Activated T-cell treated with anti-CD3 and anti-CD28 coated beads for 48 hours (primary cell): ENCODE measurements around the gene FAM107B.
"Not testable (repeated sequence)": the region's sequence is repeated elsewhere in the genome, so short reads cannot be mapped to it uniquely, and the experiment has no call there.

Experiments
- DNase-seq: peaks from one replicate; pipeline ENCODE4 v3.0.0-alpha.2; 2020; ENCODE audit warnings: low read depth

Gene FAM107B

GRCh38 chr10:14736043-14736442 is 38.7 kb downstream of the FAM107B start:
- no peak for DNase-seq

- no peak for DNase-seq
Observed at GRCh38 chr10:14731875-14732512, 42.7 kb downstream of the FAM107B start.

- no peak for DNase-seq
Observed at GRCh38 chr10:14728346-14728745, 46.4 kb downstream of the FAM107B start.

DNA sequence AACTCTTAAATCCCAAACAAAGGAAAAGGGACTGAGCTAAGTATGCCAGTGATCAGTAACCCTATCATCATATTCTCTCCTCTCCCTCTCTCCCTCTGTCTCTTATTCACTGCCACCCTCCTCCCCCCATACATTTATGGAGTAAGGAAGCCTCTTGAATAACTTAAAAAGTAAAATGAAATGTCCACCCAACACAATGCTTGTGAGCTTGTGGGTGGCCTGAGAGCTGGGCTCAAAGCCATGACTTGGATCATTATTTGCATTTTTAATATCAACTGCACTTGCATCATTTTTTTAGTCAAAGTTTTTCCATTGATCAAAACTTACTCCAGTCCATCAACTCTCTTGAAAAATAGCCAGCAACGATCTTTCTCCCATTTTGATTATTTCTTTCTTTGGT is 46.8 kb downstream of the FAM107B start:
- no peak for DNase-seq

DNA sequence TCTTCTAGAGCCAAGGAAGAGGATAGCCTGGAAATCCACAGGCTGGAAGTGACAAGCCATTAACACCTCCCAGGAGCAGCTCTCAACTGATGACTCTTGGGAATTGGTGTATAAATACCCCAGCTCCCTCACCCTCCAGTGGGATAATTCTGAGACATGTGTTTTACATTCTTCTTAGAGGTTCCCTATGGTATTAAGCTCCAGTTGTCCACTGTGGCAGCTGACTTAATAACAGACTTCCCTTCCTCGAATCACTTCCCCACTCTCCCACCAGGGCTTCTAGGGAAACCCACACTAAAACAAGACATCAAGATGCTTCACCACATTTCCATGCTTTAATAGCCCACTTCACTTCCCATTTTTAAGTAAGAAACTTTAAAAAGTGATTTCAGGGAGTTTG is 47.2 kb downstream of the FAM107B start:
- no peak for DNase-seq

DNA sequence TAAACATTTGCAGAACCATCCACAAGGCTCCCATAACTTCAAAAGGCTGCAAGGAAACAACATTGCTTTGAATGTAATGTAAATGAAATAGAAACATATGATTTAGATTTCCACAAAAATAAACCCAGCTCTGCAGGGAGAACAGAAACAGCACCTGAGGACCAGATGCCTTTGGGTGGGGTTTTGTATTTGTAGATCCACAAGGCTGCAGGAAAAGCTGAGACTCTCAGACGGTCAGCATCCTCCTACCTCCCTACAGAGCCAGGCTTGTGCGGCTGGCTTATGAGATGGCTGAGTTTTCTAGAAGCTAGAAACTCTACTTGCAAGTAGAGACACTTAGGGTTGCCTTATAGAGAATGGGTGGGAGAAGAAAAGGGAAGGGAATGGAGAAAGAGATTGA is 49.8 kb downstream of the FAM107B start:
- no peak for DNase-seq

DNA sequence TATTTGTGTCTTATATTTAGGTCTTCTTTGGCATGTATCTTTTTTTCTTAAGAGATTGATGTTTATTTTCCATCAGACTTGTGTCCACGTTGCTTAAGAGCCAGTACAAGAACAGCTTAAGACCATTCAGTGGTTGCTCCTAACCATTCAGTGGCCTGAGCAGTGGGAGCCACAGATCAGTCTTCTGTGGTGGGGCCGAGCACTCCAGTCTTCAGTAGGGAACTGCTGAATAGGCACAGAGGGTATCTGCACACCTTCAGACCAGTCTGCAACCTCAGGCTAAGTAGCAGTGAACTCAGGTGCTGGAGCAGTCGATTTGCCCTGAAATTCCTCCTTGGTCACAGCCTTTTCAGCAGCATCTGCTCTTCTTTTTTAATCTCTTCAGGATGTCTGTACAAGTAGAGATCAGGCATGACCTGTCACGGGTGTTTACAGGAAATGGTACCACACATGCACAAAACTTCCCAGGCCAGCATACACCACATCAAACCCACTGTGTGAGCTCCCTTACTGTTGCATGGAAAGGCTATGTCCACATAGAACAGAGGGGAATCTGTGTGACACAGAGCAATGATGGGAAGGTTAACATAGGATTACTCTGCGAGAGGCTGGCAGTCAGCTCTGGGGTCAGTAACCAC is 51.5 kb downstream of the FAM107B start:
- no peak for DNase-seq

- DNase-seq, result no peak
Observed at GRCh38 chr10:14717552-14717951, 57.1 kb downstream of the FAM107B start.

DNA sequence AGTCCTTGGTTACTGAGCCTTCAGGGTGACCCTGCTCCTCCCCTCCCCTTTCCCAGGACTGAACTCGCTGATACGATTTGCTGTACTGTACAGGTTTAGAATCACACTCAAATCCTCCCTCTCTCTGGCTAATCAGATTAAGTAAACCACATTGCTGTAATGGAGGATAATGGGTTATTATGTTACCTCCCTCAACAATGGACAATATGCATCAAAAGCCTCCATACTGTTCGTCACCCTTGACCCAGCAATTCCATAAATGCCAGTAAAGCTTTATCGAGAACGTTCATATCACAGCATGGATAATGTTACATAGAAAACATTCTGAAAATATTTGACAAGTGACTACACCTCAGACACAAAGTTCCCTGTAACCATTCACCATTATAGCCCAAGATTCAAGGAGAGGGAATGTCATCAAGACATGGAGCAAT is 61.7 kb downstream of the FAM107B start:
- no peak for DNase-seq

GRCh38 chr10:14709344-14709743 is 65.4 kb downstream of the FAM107B start:
- DNase-seq, result not testable (repeated sequence)

GRCh38 chr10:14707481-14707880 is 67.2 kb downstream of the FAM107B start:
- no peak for DNase-seq

GRCh38 chr10:14705548-14706230 is 69.0 kb downstream of the FAM107B start:
- DNase-seq, result no peak

DNA sequence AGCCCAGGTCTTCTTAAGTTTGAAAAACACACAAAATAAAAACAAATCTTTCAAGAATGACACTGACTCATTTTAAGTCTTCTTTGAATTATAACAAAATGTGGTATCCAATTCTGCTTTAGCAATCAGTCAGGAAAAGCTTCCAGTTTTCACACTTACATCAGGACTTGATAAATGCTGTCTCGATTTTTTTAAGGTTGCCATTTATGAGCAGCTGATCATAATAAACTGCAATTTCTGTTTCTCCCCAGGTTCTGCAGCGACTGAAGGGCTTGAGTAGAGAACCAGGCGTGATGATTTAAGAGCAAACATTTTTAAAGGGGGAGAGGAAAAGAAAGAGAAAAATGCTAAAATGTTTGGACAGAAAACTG is 71.1 kb downstream of the FAM107B start:
- no peak for DNase-seq

- no peak for DNase-seq
Observed at GRCh38 chr10:14701466-14701865, 73.2 kb downstream of the FAM107B start.

- DNase-seq, result no peak
Observed at GRCh38 chr10:14700546-14700945, 74.2 kb downstream of the FAM107B start.

GRCh38 chr10:14699482-14699881 is 75.2 kb downstream of the FAM107B start:
- no peak for DNase-seq

GRCh38 chr10:14698829-14699170 is 75.9 kb downstream of the FAM107B start:
- no peak for DNase-seq

DNA sequence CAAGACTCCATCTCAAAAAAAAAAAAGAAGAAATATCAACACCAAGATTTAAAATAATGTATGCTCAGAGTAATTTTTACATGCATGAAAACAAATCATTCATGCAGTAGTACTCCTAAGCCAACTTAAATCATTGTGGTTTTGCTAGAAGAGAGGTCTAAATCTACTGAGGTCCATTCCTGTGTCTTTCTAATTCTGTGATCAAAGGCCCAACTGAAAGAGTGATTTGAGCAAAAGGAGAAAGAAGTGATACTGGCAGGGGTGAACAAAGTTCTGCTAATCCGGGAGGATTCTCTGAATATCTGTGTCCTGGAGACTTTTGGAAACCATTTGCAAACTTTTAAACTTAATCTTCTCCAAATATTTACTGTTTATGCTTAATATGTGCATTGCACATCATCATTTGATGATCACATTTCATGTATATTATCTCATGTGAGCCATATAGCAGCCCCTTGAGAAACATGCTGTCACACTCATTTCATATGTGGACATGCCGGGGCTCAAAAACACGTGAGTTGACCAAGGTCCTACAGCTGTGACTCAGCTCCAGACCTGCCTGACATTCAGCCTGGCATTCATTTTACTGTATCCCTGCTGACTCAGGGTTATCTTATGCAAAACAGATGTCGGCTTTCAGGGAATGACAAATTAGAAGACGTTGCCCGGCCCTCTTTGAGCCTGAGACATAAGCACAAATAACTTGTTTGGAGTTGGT is 76.4 kb downstream of the FAM107B start:
- no peak for DNase-seq

DNA sequence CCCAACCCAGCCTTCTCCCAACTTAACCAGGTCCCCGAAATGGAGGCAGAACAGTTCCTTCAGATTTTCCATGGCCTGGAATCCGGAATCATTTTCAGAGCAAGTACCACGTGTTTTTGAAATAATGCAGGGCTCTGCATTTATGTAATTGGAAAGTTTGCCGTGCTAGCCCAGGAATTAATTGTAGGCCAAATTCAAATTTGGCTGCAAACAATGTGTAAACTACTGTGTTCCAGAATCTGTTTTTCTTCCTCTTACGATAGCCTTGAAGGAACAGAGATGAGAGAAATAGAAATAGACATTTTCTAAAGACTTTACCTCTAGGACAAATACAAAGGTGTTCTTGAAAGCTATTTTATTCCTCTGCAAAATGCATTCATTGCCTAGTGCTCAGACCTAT is 77.4 kb downstream of the FAM107B start:
- no peak for DNase-seq

DNA sequence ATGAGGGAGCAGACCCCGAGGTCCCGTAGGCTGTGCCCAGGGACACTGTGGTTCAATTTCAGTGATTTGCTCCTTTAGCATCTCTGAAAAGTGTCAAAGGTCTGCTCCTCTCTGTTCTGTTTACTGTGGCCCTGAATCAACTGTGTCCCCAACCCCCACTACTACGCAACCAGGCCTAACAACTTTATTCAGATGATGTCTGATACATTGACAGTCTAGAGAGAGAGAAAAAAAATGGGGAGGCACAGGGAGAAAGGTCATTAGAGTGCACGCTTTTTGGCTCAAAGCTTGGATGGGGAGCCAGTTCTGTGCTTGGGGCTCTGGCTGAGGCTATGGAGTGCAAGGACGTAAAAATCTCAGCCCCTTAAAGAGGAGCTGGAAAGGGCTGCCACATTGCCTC is 77.9 kb downstream of the FAM107B start:
- no peak for DNase-seq

DNA sequence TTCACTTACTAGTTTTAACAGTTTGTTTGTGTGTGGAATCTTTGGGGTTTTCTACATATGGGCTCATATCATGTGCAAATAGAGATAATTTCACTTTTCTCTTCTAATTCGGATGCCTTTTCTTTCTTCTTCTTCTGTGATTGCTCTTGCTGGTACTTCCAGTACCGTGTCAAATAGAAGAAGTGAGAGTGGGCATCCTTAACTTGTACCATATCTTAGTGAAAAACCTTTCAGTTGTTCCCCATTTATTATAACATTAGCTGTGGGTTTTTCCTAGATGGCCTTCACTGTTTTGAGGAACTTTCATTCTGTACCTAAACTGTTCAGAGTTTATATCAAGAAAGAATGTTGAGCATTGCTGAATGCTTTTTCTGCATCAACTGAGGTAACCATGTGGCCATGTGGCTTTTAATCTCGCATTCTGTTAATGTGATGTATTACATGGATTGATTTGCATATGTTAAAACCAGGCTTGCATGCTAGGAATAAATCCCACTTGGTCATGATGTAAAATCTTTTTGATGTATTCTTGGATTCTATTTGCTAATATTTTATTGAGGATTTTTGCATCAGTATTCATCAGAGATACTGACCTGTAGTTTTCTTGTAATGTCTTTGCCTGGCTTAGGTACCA is 78.7 kb downstream of the FAM107B start:
- no peak for DNase-seq

GRCh38 chr10:14693891-14694290 is 80.8 kb downstream of the FAM107B start:
- no peak for DNase-seq
